ENCODE measurements around the gene TAL2.
"Not testable (repeated sequence)": the region's sequence is repeated elsewhere in the genome, so short reads cannot be mapped to it uniquely, and the experiment has no call there.

The TAL2 gene

DNA sequence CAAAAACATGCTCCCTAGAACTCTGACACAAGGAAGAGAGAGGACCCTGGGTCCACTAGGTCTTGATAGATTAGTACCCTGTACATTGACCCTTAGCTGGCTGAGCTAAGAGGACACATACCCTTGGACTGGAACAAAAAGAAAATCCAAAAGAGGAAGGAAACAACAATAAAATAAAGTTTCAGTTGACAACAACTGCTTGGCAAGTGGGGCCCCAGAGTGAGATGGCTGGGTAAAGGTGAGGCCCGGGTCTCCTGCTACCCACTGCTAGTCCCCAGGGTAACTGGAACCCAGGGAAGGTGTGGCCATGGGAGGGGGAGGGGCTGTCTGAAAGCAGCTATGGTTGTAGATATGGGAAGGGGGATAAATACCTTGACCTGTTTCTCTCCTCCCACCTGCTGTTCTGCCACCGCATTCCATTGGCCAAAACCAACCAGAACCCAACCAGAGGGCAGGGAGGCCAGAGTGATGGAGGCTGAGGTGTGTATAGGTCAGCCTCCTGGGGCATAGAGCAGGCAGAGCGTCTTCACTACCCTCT lies 11.7 kb downstream of the TAL2 start:
- no peak for DNase-seq (ENCODE audit: low read depth in 2 of 3, low spot score in 2 of 3)

DNA sequence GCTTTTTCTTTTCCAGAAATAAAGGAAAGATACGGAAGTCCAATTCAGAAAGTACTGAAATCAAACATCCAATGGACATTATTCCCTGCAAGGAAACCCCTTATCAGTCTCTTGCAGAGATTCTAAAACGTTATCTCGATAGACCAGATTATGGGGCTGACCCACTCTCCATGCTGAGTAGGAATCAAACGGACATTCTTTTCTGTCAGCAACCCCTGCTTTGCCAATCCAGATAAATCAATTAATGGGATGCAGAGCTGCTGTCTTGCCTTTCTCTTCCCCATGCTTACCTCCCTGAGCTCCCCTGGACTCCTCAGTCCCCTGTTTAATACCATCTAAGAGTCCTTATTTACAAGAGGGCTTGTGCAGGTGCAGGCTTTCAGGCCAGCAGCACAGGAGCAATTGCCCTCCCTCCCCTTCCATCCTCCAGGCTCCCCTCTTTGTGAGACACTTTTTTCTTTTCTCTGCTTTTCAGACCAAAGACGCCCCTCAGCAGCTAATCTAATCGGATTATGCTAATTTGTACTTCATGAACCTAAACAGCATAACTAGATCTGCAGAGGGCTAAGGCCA lies 14.2 kb downstream of the TAL2 start:
- DNase-seq (ENCODE audit: low read depth in 2 of 3, low spot score in 2 of 3), result no peak

DNA sequence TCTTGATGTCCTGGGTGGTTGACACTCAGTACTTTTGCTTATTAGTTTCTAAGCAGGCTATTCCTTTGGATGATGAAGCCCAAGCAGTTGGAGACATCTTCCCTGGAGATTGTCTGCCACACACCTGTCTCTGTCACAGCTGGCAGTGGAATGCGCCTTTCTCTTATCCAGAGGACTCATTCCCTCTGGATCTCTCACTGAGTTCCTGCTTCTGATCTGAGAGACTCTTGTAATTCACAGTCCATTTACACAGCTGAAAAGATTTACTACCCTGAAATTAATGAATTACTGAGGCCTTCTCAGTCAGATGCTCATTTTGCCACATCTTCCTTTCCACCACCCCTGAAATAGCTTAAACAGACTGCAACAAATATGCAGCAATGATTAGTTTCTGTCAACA lies 15.9 kb downstream of the TAL2 start:
- no peak for DNase-seq (ENCODE audit: low read depth in 2 of 3, low spot score in 2 of 3)

DNA sequence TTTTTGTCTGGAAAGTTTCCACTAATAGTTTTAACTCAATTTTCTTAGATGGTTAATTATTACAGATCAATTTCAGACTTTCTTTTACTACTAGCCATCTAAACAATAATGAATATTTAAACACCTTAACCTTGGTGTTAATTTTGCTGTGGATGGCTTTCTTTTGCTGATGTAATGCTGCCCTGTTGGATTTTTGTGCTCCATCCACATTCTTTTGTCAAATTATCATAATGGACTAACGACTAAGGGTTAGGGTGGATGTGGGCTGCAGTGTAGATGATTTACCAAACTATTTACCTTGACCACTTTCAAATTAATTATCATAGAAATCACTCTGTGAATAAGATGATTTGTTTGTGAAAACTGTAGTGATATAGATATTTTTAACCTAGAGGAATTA lies 16.5 kb downstream of the TAL2 start:
- DNase-seq (ENCODE audit: low read depth in 2 of 3, low spot score in 2 of 3), result no peak

DNA sequence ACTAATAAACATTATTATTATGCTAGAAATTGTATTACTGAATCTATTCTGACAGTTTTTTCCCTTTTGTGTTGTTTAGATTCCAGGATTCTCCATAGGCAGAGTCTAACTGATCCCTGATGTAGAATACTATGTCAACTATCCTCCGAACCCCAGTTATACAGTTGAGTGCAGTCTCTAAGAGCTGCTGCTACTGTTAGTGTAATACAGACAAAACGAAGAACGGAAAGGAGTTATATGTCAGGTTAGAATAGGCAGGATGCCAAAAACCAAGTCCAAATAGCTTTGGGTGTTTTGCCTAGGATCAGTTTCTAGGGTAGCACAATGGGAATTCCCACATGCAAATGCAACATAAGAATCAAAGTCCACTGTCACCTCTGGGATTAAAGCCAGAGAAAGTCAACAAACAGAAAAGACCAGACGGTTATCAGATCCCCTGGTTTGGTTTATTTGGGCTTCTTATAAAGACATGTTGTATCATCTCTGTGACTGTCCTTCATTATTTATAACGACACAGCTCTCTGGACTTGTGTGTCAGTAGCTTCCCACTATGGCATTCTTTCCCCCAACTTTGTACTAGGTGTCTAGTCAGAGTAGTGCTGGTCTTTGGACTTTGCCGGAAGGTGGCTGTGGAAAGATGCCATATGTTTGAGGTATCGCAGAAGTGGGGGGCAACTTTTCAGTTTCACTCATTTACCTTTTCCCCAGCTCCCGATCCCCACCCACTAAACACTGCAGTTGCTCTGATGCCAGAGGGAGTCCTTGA lies 17.2 kb downstream of the TAL2 start:
- DNase-seq (ENCODE audit: low read depth in 2 of 3, low spot score in 2 of 3), result no peak

DNA sequence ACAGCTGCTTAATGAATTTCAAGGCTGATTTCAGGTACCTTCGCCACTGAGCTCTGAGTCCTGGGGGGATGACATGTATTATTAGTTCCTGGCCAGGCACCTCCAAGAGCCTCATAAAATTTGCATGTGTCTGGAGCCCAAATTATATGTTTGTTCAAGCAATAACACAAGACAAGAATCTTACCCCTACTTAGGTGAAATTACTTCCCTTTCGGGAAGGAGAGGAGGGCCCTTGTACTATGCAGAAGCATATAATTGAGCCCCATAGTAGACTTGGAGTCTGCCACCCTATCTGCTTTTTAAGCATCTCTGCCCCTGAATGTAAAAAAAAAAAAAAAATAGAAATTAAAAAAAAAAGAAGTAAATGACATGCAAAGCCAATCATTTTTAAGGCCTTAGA lies 19.1 kb downstream of the TAL2 start:
- no peak for DNase-seq (ENCODE audit: low read depth in 2 of 3, low spot score in 2 of 3)

DNA sequence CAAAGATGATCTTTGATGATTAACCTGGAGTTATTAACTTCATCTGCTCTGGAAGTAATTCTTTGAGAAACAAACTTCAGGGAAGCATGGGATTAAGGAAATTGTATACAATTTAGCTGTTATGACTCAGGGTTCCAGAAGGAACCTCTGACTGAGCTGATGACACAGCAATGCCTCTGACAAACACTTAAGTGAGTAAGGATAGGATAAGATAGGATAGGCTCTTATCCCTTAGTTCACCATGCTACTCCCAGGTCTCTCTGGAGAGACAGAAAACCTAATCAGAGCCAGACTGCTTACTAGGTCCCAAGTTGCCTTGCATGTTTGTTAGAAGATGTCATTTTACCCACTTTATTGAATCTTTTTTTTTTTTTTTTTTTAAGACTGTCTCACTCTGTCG lies 19.5 kb downstream of the TAL2 start:
- DNase-seq (ENCODE audit: low read depth in 2 of 3, low spot score in 2 of 3), result no peak

DNA sequence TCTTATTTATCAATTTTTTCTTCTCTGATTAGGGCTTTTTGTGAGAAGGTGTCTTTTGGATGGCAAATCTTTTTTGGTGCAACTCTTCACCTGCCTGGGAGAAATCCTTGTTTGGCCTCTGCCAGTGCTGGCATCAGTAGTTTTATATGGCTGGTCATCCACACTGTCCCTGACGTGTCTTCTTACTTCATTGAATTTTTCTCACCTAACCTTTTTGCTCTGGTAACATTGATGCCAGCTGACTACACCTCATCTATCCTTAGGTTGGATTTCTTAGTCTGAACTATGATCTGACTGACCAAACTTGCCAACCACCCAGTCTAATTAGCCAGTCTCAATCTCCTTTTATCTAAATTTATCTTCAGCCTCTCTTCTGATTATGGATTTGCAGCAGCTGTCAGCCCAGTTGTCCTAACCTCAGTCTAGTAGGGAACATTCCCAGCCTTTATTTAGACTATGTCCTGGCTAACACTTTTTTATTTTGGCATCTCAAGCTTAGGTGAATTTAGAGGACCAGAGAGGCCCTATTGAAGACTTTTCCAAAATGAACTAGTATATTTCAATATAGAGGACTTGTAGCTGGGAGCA lies 21.5 kb downstream of the TAL2 start:
- no peak for DNase-seq (ENCODE audit: low read depth in 2 of 3, low spot score in 2 of 3)

DNA sequence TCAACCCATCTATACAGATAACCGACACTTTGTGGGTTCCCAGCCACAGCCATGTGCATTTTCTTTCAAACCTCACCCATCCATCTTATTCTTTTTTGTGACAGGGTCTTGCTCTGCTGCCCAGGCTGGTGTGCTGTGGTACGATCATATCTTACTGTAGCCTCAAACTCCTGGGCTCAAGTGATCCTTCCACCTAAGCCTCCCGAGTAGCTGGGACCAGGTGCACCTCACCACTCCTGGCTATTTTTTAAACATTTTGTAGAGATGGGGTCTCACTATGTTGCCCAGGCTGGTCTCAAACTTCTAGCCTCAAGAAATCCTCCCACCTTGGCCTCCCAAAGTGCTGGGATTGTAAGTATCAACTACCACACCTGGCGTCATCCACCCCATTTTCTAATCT lies 24.7 kb downstream of the TAL2 start:
- no peak for DNase-seq (ENCODE audit: low read depth in 2 of 3, low spot score in 2 of 3)

DNA sequence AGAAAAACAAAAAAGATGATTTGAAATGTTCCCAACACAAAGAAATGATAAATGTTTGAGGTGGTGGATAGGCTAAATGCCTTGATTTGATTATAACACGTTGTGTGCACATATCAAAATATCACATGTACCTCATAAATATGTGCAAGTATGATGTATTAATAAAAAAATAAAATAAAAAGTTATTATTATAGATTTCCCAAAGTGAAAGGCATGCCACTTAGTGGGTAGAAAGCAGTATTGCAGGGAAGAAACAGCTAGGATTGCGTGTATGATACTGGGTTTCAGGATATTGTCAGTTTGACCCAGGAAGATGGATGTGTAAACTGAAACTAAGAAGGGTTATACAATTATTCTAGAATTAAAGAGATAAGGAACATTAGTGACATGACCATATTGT lies 28.5 kb downstream of the TAL2 start:
- DNase-seq (ENCODE audit: low read depth in 2 of 3, low spot score in 2 of 3), result no peak

DNA sequence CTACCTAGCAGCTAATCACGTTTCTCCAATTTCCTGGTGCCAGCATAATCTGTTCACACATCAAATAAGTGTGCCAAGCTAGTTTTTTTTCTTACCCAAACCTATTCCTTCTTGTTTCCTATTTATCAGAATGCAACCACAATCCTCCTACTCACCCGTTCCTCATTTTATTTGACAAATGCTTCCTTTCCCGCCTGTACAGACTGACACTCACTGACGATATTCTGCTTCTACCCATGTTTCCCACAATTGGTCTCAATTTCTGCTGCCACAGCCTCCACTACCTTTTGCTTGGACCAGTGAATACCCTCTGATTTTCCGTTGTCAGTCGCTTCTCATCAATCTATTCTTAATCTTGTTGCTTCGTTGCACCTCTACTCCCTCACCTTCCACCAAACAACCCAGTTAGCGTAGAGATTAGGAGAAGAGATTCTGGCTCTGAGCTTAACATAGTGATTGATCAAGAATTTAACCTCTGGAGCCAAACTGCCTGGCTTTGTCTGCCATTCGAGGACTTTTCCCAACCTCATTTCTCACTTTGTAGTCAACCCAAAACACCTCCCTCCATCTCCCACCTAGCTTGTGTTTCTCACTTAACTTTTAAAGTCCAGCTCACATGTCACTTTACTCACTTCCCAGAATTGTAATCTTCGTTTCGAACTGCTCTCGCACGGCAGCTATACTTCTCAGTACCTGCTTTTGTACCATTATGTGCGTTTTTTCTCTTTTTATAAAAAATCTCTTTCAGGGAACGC lies 31.4 kb downstream of the TAL2 start:
- no peak for DNase-seq (ENCODE audit: low read depth in 2 of 3, low spot score in 2 of 3)

DNA sequence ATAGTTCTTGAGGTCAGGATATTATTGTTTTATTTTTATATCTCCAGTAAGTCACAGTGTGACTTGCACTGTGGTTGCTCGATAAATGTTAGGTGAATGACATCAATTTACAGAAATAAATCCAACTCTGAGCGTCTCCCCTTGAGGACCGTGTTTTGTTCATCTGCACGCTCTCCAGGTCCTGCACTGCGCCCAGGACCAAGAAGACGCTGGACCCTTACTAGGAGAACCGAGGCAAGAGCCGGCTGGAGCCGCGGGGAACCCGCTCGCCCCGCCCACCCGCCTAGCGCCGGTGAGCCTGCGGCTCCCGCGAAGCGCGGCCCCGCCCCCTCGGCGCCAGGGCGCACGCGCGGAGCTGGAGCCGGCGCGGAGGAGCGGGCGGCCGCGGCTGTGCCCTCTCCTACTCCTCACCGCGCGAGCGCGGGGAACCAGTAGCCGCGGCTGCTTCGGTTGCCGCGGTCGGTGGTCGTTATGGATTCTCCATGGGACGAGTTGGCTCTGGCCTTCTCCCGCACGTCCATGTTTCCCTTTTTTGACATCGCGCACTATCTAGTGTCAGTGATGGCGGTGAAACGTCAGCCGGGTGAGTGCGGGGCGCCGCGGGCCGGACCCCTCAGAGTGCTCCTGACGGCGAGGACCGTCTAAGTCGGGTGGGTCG lies 32.1 kb downstream of the TAL2 start, which contains the start of gene TMEM38B:
Gene TMEM38B (plus strand): TSS at position 352 of the 658 bp plus-strand sequence. CDS start 120 bp downstream, at position 472.
- peak; percentile 38 to 62 (median 49) for DNase-seq (ENCODE audit: low read depth in 2 of 3, low spot score in 2 of 3)

DNA sequence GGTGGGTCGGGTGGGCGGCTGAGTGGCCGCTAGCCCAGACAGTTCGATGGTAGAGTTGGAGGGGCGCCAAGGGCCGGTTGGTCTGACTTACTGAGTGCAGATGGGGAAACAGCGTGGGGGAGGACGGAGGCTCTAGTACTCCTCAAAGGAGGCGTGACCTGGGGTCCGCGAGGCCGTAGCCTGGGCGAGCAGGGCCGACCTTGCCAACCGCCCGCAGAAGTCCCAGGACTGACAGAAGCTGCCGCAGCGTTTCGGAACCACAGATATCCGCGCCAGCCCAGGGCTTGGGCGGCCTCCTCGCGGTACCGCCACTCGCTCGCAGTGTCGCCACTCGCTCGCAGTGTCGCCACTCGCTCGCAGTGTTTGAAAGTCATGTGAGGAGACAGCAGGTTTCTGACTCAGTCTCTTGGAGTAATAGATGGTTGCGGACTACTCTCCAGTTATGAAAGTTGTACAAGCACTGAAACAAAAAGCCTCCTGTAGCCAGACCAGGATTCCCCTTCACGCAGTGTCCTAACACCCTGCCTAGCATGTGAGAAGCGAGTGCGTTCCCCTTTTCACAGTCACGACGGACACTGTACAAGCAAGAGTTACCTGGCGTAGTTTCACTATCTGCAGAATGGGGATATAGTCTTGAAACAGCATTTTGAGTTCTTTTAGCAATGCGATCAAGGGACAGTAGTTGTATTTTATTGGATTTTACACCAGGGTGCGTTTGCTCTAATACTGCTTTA lies 32.8 kb downstream of the TAL2 start:
- DNase-seq (ENCODE audit: low read depth in 2 of 3, low spot score in 2 of 3), result peak; percentile 23 to 37 (median 23)

DNA sequence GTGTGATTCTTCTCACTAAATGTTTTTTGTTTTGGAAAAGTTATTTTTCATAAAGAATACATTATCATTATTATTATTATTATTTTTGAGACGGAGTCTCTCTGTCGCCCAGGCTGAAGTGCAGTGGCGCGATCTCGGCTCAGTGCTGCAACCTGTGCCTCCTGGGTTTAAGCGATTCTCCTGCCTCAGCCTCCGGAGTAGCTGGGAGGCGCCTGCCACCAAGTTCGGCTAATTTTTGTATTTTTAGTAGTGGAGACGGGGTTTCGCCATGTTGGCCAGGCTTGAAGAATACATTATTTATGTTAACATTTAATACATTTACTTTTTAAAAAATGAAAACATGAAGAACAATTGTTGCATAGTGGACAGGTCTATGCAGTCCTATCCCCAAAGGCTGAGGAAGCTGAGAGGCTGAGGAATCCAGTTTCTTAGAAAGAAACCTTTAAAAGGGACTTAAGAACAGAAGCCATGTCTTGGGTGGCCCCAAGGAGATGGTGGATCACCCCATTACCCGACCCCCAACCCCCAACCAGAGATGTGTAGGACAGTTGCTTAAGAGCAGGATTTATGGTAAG lies 34.0 kb downstream of the TAL2 start:
- no peak for DNase-seq (ENCODE audit: low read depth in 2 of 3, low spot score in 2 of 3)

DNA sequence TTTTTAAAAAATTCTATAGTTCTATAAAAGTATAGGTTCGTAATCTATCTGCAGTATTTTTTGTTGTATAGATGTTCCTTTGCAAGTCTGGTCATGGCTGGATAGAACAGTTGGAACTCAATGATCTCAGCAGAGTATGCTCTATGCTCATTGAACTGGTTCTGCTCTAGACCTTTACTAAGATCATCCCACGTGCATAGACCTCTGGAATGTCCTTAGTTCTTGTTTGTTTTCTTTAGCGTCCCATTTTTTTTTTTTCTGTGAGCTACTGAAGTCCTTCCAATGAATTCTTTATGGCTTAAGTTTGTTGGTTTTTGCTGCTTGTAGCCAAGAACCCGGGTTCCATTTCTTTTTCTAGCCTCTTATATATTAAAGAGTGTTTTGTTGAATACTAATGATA lies 35.6 kb downstream of the TAL2 start:
- DNase-seq (ENCODE audit: low read depth in 2 of 3, low spot score in 2 of 3), result no peak

DNA sequence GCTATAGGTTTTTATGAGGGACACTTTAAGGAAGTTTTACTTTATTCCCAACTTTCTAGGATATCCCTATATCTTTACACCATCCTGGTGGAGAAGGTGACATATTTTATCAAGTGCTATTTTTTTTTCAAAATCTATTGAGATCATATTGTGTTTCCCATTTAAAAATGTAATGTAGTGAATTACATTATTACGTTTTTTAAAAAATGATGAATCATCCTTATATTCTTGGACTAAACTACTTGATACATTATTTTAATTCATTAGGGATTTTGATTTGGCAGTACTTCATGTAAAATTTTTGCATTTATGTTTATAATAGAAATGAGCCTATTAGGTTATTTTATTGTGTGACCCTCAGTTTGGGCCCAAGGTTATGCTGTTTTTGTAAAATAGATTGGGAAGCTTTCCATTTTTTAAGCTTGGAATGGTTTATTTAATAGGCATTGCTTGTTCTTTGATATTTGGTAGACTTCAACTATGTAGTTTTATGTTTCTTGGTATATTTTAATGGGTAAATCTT lies 36.2 kb downstream of the TAL2 start:
- DNase-seq (ENCODE audit: low read depth in 2 of 3, low spot score in 2 of 3), result no peak

DNA sequence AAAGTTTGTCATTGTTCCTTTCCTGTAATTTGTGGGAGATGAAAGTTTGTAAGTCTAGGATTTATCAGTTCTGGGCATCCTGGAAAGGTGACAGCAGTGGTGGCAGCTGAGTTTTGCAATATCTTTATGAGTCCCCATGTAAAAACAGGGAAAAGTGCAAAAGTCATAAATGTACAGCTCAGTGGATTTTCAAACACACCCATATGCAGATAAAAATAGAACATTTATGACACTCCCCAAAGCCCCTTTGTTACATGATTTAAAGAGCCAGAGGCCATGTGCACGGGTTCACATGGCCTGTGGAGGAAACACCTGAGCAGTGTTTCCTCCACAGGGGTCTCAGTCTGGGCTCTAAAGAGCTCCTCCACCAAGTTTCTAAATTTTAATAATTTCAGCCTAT lies 38.4 kb downstream of the TAL2 start:
- no peak for DNase-seq (ENCODE audit: low read depth in 2 of 3, low spot score in 2 of 3)

DNA sequence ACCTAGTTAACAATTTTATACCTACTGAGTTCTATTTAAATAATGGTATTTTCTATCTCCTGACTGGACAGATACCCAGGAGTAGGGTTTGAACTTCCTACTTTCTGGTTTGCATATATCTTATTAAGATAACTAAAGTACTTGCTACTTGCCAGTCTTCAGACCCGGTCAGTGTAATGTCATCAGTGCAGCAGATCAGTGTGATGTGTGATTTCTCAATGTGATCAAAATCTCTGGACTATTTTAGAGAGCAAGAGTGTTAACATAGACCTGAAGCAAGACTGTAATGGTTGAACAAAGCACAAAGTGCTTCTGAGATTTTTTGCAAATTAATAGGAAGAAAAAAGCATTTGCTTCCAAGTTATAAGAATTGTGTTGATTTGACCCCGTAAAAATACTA lies 38.9 kb downstream of the TAL2 start:
- DNase-seq (ENCODE audit: low read depth in 2 of 3, low spot score in 2 of 3), result no peak

DNA sequence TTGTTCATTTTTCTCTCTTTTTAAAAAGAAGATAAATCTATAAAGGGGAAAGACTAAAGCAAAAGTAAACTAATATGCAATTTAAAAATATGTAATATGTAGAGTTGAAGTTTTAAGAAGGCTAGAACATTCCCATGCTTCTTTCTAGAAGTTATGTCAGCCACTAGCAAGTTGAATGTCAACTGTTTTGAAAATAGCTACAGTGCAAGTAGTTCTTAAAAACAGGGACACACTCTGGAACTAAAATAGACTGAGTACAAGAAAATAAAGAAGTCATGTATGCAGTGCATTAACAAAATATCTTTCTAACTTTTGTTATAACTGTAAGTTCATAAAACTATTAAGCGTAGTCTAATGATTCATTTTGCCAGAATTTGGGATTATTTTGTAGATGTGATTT lies 40.0 kb downstream of the TAL2 start:
- no peak for DNase-seq (ENCODE audit: low read depth in 2 of 3, low spot score in 2 of 3)

DNA sequence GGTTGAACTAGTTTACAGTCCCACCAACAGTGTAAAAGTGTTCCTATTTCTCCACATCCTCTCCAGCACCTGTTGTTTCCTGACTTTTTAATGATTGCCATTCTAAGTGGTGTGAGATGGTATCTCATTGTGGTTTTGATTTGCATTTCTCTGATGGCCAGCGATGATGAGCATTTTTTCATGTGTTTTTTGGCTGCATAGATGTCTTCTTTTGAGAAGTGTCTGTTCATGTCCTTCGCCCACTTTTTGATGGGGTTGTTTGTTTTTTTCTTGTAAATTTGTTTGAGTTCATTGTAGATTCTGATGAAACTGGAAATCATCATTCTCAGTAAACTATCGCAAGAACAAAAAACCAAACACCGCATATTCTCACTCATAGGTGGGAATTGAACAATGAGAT lies 41.4 kb downstream of the TAL2 start:
- not testable (repeated sequence) for DNase-seq (ENCODE audit: low read depth in 2 of 3, low spot score in 2 of 3)

Measured in activated CD8-positive, alpha-beta memory T cell treated with anti-CD3 and anti-CD28 coated beads for 48 hours (primary cell).